ENCODE measurements around the gene ATG7.

- TF ChIP-seq CTCF (IDR thresholded peaks at IDR 0.05; ENCODE audit: low read depth, low read length, missing input control): no peak
- TF ChIP-seq GABPA (IDR thresholded peaks at IDR 0.05 in 1 of 2, conservative IDR thresholded peaks at IDR 0.05 in 1 of 2): no peak
- TF ChIP-seq REST (IDR thresholded peaks at IDR 0.05): no peak
- TF ChIP-seq HNF4G (IDR thresholded peaks at IDR 0.05): no peak
- no peak for TF ChIP-seq RAD21 (IDR thresholded peaks at IDR 0.05)
- no peak for TF ChIP-seq ZBTB33 (IDR thresholded peaks at IDR 0.05)
- no peak for TF ChIP-seq TAF1 (conservative IDR thresholded peaks at IDR 0.05)
- no peak for TF ChIP-seq YY1 (IDR thresholded peaks at IDR 0.05)
- no peak for TF ChIP-seq FOXA1 (IDR thresholded peaks at IDR 0.05)
- no peak for TF ChIP-seq RXRA (IDR thresholded peaks at IDR 0.05)
- no peak for TF ChIP-seq ATF3 (IDR thresholded peaks at IDR 0.05)
- no peak for TF ChIP-seq EGR1 (IDR thresholded peaks at IDR 0.05; ENCODE audit: low read depth in 2 of 2)
- no peak for TF ChIP-seq MAX (IDR thresholded peaks at IDR 0.05)
- TF ChIP-seq SP1 (IDR thresholded peaks at IDR 0.05): no peak
Measured at GRCh38 chr3:11507719-11508118, 235.5 kb downstream of the ATG7 start.
